GM12874 (cell line): Measurements from ENCODE around the gene RANBP3.

Source experiments
- CTCF ChIP-seq: IDR thresholded peaks from 2 replicates; pipeline ENCODE4 v1.5.1; 2011; ENCODE audit warnings: low read depth, mild to moderate bottlenecking, control low read depth, low read length, moderate library complexity; ENCODE audit not compliant: insufficient read depth

Gene RANBP3

DNA sequence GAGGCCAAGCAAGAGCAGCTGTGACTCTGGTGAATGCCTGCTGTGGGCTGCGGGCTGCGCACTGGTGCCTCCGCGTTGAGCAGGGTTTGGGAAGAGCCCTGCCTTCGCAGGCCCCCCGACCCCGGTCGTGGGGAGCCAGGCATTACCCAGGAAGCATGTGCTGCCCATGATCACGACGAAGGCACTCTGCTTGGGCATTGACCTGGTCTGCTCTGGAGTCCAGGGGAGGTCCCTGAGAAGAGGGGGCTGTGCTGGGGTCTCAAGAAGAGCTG is 19.2 kb downstream of the RANBP3 start:
- no peak for TF ChIP-seq CTCF

- TF ChIP-seq CTCF = no peak
Observed at GRCh38 chr19:5958074-5958850, 19.7 kb downstream of the RANBP3 start.

DNA sequence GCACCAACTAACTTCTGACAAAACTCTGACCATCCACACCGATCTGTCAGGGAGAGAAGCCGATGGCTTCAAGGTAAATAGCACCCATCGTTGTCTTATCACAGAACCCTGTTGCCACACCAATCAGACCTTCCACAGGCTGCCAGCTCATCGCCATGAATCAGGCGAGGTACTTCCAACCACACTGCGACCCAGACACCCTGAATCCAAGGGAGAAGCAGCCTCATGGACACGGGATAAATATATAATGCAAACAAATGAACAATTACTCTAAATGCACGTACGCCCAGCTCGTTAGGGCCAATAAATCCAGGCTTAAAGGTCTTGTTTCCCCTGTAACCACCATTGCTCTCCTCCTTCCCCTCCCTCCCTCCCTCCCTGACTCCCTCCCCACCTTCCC is 20.8 kb downstream of the RANBP3 start:
- TF ChIP-seq CTCF = no peak

DNA sequence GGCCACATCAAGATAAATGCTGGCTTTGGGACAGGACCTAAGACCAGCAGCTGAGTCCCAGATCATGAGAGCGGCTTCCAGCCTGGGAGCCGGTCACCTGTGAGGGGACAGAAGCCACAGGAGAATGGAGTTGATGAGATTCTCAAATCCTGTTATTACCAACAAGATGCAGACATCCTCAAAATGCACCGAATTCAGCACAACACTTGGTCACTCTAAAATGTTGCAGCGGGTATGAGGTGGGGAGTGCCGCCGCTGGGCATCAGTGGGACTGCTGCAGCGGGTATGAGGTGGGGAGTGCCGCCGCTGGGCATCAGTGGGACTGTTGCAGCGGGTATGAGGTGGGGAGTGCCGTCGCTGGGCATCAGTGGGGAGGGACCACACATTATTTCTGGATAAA is 21.2 kb downstream of the RANBP3 start:
- no peak for TF ChIP-seq CTCF

DNA sequence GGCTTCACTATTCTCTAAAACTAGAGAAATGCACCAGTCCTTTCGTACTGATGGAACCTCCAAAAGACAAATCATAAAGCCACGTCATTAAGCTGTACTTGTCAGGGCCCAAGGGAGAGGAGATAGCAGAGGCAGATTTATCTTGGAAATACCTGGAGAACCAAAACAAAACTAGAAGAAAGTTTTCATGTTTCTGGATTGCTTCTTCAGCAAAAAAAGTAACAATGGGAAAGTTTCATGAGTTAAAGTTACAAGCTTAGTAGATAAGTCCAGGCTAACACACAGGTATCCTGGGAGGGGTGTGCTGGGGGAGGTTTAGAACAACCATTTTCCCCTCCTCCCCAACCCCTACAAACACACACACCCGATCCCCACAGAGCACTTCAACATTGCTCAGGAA is 21.6 kb downstream of the RANBP3 start:
- TF ChIP-seq CTCF = no peak

DNA sequence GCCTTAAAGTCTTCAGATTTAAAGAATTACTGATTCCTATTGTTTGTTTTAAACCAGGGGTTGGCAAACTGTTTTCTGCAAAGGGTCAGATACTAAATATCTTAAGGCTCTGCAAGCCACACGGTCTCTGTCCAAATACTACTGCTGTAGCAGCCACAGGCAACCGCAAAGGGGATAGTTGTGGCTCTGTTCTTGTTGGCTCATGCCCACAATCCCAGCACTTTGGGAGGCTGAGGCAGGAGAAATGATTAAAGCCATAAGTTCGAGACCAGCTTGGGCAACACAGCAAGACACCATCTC is 22.4 kb downstream of the RANBP3 start:
- TF ChIP-seq CTCF = no peak

- no peak for TF ChIP-seq CTCF
Observed at GRCh38 chr19:5954293-5954692, 23.6 kb downstream of the RANBP3 start.
